ENCODE measurements around the gene GMDS. TPM values are rescaled to one million over a fixed set of nuclear protein-coding genes. Genes with fewer than 3 reads are reported as not detected.

The GMDS gene
- total and polyA plus RNA-seq, 2 of the 4 experiments (the other 2 are of a cell fraction) = 7.3 to 21.9 TPM

DNA sequence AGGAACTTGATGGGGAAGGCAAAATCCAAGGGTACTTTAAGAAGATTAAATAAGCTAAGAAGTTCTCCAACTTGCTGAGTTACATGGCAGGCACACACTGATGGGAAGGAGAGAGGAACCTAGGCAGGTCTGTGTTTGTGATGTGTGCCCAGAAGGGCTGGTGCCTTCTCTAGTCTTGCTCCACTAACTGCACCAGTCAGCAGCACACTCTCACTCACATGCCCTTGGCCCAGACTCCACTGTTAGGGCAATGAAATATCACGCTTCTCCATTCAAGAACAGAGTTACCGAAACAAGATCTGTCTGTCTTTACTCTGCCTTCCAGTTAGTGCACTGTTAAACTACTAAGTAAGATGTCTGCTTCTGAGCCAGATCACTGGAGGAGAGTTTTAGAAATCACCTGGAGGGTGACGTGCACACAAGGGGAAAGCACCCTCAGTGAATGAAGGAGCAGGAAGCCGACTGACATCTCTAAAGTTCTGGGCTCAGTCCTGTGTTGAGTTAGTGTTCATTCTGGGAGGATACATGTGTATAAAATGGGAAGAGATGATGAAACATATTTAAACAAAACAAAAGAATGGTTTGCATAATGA is 384.6 kb downstream of the GMDS start:
- ChIA-PET CTCF (interaction anchor here (0.6 kb wide), 1 partner anchor 223 kb away, joined by 3 read pairs; no protein-coding TSS in a partner anchor), POLR2A (ENCODE audit: unreplicated experiment) (no interaction called here)
- H3K4me2 ChIP-seq (ENCODE audit: low read depth, low read length) = no peak overlapping the region
- intact Hi-C loops (cut with micrococcal nuclease) = no loop called here
- peaks cover 3% of the 10 kb centered on the region; the same call in 1 of the 2 replicates for H3K4me1 ChIP-seq (ENCODE audit: control insufficient read depth, insufficient read depth, low read length)
- 0 out of 2 replicates have a peak overlapping the region, but pooled peaks have one; percentile 3 for H3K18ac ChIP-seq (ENCODE audit: low read depth, low read length)
- no peak overlapping the region for H2BK120ac ChIP-seq (ENCODE audit: low read depth, low read length)
- no peak overlapping the region for H4K8ac ChIP-seq (ENCODE audit: low read depth in 2 of 2, low read length in 2 of 2)
- no peak overlapping the region for H4K5ac ChIP-seq (ENCODE audit: low read depth, low read length)
- H3K27me3 ChIP-seq (ENCODE audit: control insufficient read depth, insufficient read depth, low read length) = no peaks in the 10 kb centered on the region
- H2BK20ac ChIP-seq (ENCODE audit: low read depth, low read length) = no peak overlapping the region
- no peak overlapping the region for H2AK5ac ChIP-seq (ENCODE audit: low read depth, low read length)
- in situ Hi-C loops (cut with MboI; ENCODE audit: low sequenced_read_pairs) = no loop called here
- H2AFZ ChIP-seq (replicated peaks; ENCODE audit: low read length, poor library complexity) = no peak overlapping the region
- ATAC-seq (ENCODE audit: low read depth) (peak; percentile 42), DNase-seq (no peak)
- no peaks in the 10 kb centered on the region for H3K9me1 ChIP-seq (ENCODE audit: insufficient read depth, low read length)
- no peaks in the 10 kb centered on the region for H3K79me1 ChIP-seq (ENCODE audit: low read depth in 1 of 2, low read length in 2 of 2)
- H3K9ac ChIP-seq (ENCODE audit: low read depth, low read length) = no peak overlapping the region
- no peak overlapping the region for H2BK5ac ChIP-seq (ENCODE audit: low read depth, low read length, poor library complexity, severe bottlenecking)
- dilution Hi-C loops (cut with HindIII; ENCODE audit: low sequenced_read_pairs, unreplicated experiment) = no loop called here
- no CpG with 5 or more reads among the region's 4 CpGs for WGBS, 2 experiments (ENCODE audit: extremely low coverage in 2 of 2, insufficient read length in 1 of 2)
- H3K36me3 ChIP-seq (ENCODE audit: control insufficient read depth, insufficient read depth, low read length) = no peaks in the 10 kb centered on the region
- H3K14ac ChIP-seq (replicated peaks; ENCODE audit: low read depth, low read length) = peak overlapping the region; percentile 31; the same call in 1 of the 2 replicates
- TF ChIP-seq RAD21 (IDR thresholded peaks at IDR 0.05; ENCODE audit: low read length) (no peak), RFX5 (IDR thresholded peaks at IDR 0.05; ENCODE audit: low read depth, low read length) (no peak), SMC3 (IDR thresholded peaks at IDR 0.05; ENCODE audit: low read depth, low read length) (no peak), MXI1 (IDR thresholded peaks at IDR 0.05; ENCODE audit: borderline replicate concordance, low read depth, low read length) (no peak), CTCF (conservative IDR thresholded peaks at IDR 0.05; ENCODE audit: low read depth, low read length) (no peak), BHLHE40 (IDR thresholded peaks at IDR 0.05; ENCODE audit: low read depth, low read length) (no peak), FOS (IDR thresholded peaks at IDR 0.05; ENCODE audit: low read depth, low read length) (no peak), MAFK (IDR thresholded peaks at IDR 0.05; ENCODE audit: low read depth, low read length) (no peak), POLR2A (IDR thresholded peaks at IDR 0.05; ENCODE audit: low read depth, low read length) (no peak), USF2 (IDR thresholded peaks at IDR 0.05; ENCODE audit: low read depth, low read length) (no peak), CHD1 (IDR thresholded peaks at IDR 0.05; ENCODE audit: low read depth, low read length) (no peak), CEBPB (IDR thresholded peaks at IDR 0.05; ENCODE audit: low read depth, low read length) (no peak), NFE2L2 (IDR thresholded peaks at IDR 0.05; ENCODE audit: low read depth, low read length) (no peak), MAZ (IDR thresholded peaks at IDR 0.05; ENCODE audit: borderline replicate concordance, low read depth, low read length) (no peak), ELK1 (IDR thresholded peaks at IDR 0.05; ENCODE audit: borderline replicate concordance, low read depth, low read length) (no peak), RCOR1 (IDR thresholded peaks at IDR 0.05; ENCODE audit: insufficient replicate concordance, low read length) (no peak)
- H3K9me3 ChIP-seq (ENCODE audit: control insufficient read depth, insufficient read depth, low read length) = no peaks in the 10 kb centered on the region
- no peaks in the 10 kb centered on the region for H4K20me1 ChIP-seq (ENCODE audit: insufficient read depth, low read length)
- H2BK15ac ChIP-seq (ENCODE audit: low read depth, low read length) = no peak overlapping the region
- no peak overlapping the region for H3K56ac ChIP-seq (ENCODE audit: extremely low read depth, insufficient read depth, low read length)
- 0 out of 2 replicates have a peak overlapping the region, but pooled peaks have one; percentile 0 for H4K91ac ChIP-seq (ENCODE audit: insufficient read depth, low read depth, low read length)
- no peak overlapping the region for H3K23ac ChIP-seq (ENCODE audit: low read depth, low read length)
- no peak overlapping the region for H2AK9ac ChIP-seq (replicated peaks; ENCODE audit: low read depth, low read length, poor library complexity)
- BruUV-seq (replicated peaks) = no TSS peak
- no peak overlapping the region; the same call in 1 of the 2 replicates for H3K4ac ChIP-seq (ENCODE audit: low read depth, low read length)
- H3K4me3 ChIP-seq (ENCODE audit: insufficient read depth, low read depth, low read length) = no peak overlapping the region
- no peak overlapping the region for H3K27ac ChIP-seq (ENCODE audit: insufficient read depth, low read length)
